HG02571 (cell line): Measurements from ENCODE around the gene CRYZL1.

Experiments
- ATAC-seq: cut with Tn5 transposase; IDR thresholded peaks from one replicate; pipeline ENCODE4 v1.9.1; 2021; ENCODE audit warnings: mild to moderate bottlenecking, moderate library complexity; ENCODE audit not compliant: unreplicated experiment

The CRYZL1 gene

GRCh38 chr21:33542640-33543504, 98.7 kb downstream of the CRYZL1 start, which contains the start of gene SON:
Gene SON, plus strand, starts transcription at chr21:33543038. Its CDS starts 55 bp downstream, at chr21:33543093.
- peak; percentile 93 for ATAC-seq

DNA sequence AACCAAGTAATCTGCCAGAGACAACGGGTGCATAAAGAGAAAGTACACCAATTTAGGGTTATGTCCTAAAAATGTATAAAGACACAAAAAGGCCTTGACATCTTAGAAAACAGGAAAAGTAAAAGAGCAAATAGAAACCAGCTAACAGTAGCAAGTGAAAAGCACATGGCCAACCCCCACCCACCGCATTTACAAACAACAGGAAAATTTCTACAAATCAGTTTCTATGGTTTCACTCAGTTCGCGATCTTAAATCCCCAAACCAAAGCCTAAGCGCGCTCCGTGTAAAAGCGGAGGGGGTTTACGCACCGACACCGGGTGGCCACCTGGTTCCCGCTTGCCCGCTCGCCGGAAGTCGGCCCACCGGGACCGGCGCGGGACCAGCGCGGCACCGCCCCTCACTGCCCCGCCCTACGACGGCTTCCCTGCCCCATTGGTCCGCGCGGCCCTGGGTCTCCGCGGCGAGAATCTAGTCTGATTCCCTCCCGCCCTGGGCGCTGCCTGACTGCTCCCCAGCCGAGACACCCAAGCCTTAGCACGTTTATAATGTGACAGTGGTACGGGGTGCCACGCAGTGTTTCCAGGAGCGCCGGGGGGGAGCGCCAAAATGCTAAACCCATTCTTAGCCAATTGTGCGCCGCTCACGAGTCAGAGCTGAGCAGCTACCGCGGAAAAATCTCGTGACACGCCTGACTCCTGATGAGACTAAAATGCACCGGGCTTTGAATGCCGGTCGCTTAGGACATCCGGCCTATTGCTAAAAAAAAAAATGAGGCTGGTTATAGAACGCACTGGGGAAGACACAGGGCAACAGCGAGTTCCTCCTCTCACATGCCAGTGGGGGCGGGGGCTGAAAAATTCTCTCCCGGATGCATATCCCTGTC, 99.5 kb downstream of the CRYZL1 start, which contains the start of gene GART:
GART (minus strand) TSS at position 362 of the 884 bp plus-strand sequence. CDS start 2,802 bp downstream, outside the sequence.
- ATAC-seq, result peak; percentile 61

- ATAC-seq, result no peak
These were observed 100.3 kb downstream of the CRYZL1 start for GRCh38 chr21:33541105-33541711.

GRCh38 chr21:33540711-33541104, 100.8 kb downstream of the CRYZL1 start:
- no peak for ATAC-seq

- ATAC-seq, result no peak
These were observed 101.9 kb downstream of the CRYZL1 start for GRCh38 chr21:33539616-33540015.
